Activated B cell treated with CpG ODN at 0.5 μM for 24 hours (primary cell): ENCODE data around the gene DOCK1. TPM values are rescaled to one million over a fixed set of nuclear protein-coding genes. Genes with fewer than 3 reads are reported as not detected.

Source experiments
- ATAC-seq: fragments of 200-7000 bp; cut with Tn5 transposase; one replicate; pipeline ENCODE4 v1.10.0; 2021; ENCODE audit warnings: low read depth, mild to moderate bottlenecking, moderate library complexity
- CTCF ChIA-PET: fragments of 350-600 bp; sonication (Branson Sonifier 250); formaldehyde crosslinking; loops from one replicate; lab custom pipeline; 2021; ENCODE audit warnings: antibody characterized with exemption; lab: Charles Lee
- POLR2A ChIA-PET: fragments of 350-600 bp; sonication (Branson Sonifier 250); formaldehyde crosslinking; loops from one replicate; lab custom pipeline; 2021; ENCODE audit warnings: antibody characterized with exemption; lab: Charles Lee
- DNase-seq: peaks from one replicate; pipeline ENCODE4 v3.0.0; 2022
- H3K27ac Mint-ChIP-seq: one replicate; pipeline ENCODE4 v1.8.0; 2020; ENCODE audit warnings: mixed read lengths
- H3K27me3 Mint-ChIP-seq: one replicate; pipeline ENCODE4 v1.8.0; 2021; ENCODE audit warnings: mixed read lengths
- H3K36me3 Mint-ChIP-seq: one replicate; pipeline ENCODE4 v1.8.0; 2021; ENCODE audit warnings: low read depth, mixed read lengths
- H3K4me1 Mint-ChIP-seq: one replicate; pipeline ENCODE4 v1.8.0; 2021; ENCODE audit warnings: mixed read lengths
- H3K4me3 Mint-ChIP-seq: one replicate; pipeline ENCODE4 v1.8.0; 2020; ENCODE audit warnings: mild to moderate bottlenecking, mixed read lengths
- H3K9me3 Mint-ChIP-seq: one replicate; pipeline ENCODE4 v1.8.0; 2020; ENCODE audit warnings: mixed read lengths
- intact Hi-C: fragments of 100-400 bp; cut with micrococcal nuclease; formaldehyde crosslinking; loops from one replicate; pipeline ENCODE4 v1.15.1; 2024
- total RNA-seq: library from RNA; stranded (reverse); gene quantifications from 2 replicates; pipeline ENCODE4 v1.2.3, GENCODE V29; 2022
- TF ChIP-seq, protein P1 (sequence below): fragments of 200-600 bp; IDR thresholded peaks from one replicate; pipeline ENCODE4 v1.8.0; 2022; ENCODE audit warnings: antibody characterized with exemption, mild to moderate bottlenecking

DOCK1 gene
- total RNA-seq, 1 donor from 2014 or later: not detected

DNA sequence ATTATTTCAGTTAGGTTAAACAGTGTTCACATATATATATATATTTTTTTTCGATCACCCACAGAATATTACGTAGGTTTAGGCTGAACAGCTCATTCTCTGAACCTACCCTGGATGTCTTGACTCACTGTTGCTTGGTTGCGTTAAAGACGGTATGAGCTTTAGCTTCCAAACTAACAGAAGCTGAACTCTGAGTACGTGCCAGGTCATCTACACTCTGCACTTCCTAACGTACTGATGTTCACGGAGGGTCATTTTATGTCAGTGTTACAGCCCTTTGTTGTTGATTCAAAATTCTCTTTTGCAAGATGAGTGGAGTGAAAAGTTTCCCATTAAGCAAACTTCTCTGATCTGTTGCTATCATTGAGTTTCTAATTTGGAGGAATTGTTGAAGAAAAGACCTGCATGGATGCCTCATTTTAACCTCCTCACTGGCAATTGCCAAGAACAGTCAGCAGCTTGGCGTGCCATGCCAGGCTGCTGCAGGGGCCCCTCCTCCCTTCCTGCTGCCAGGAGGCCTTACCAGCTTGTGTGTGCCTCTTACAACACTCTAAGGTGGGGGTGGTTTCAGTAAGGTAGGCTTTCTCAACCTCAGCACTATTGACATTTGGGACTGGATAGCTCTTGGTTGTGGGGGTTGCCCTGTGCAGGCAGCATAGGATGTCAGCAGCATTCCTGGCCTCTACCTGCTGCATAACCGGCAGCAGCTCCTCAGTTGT is 246.9 kb downstream of the DOCK1 start:
- DNase-seq (no peak), ATAC-seq (no peak)
- TF ChIP-seq, protein P1, sequence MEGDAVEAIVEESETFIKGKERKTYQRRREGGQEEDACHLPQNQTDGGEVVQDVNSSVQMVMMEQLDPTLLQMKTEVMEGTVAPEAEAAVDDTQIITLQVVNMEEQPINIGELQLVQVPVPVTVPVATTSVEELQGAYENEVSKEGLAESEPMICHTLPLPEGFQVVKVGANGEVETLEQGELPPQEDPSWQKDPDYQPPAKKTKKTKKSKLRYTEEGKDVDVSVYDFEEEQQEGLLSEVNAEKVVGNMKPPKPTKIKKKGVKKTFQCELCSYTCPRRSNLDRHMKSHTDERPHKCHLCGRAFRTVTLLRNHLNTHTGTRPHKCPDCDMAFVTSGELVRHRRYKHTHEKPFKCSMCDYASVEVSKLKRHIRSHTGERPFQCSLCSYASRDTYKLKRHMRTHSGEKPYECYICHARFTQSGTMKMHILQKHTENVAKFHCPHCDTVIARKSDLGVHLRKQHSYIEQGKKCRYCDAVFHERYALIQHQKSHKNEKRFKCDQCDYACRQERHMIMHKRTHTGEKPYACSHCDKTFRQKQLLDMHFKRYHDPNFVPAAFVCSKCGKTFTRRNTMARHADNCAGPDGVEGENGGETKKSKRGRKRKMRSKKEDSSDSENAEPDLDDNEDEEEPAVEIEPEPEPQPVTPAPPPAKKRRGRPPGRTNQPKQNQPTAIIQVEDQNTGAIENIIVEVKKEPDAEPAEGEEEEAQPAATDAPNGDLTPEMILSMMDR: no peak
- Mint-ChIP-seq H3K9me3 (no peaks in the 10 kb centered on the region), H3K4me1 (no peaks in the 10 kb centered on the region), H3K4me3 (no peak overlapping the region), H3K27ac (no peak overlapping the region), H3K36me3 (no peaks in the 10 kb centered on the region), H3K27me3 (no peaks in the 10 kb centered on the region)
- intact Hi-C loops: no loop called here
- ChIA-PET POLR2A (no interaction called here), CTCF (no interaction called here)

DNA sequence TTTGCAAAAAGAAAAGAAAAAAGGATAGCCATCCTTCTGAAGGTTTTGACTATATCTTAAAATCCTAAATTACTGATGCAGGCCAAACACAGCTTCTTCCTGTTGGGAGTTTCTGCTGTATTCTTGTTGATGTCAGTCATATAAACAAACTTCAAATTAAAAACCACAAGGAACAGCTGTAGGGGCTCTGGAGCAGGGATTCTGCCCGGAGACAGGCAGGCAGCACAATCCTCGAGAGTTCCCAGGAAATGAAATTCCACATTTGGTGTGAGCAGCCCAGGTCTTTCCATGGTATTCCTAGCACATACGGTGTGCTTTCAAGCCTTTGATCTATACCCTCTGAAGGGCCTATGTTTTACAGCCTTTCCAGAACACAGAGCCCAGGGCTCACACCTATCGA is 248.0 kb downstream of the DOCK1 start:
- Mint-ChIP-seq H3K27ac (no peak overlapping the region), H3K4me1 (no peaks in the 10 kb centered on the region), H3K4me3 (no peak overlapping the region), H3K36me3 (no peaks in the 10 kb centered on the region), H3K9me3 (no peaks in the 10 kb centered on the region), H3K27me3 (no peaks in the 10 kb centered on the region)
- CTCF ChIA-PET: no interaction called here
- intact Hi-C loops: no loop called here
- ATAC-seq (no peak), DNase-seq (no peak)
- POLR2A ChIA-PET: no interaction called here
- TF ChIP-seq, protein P1: no peak

DNA sequence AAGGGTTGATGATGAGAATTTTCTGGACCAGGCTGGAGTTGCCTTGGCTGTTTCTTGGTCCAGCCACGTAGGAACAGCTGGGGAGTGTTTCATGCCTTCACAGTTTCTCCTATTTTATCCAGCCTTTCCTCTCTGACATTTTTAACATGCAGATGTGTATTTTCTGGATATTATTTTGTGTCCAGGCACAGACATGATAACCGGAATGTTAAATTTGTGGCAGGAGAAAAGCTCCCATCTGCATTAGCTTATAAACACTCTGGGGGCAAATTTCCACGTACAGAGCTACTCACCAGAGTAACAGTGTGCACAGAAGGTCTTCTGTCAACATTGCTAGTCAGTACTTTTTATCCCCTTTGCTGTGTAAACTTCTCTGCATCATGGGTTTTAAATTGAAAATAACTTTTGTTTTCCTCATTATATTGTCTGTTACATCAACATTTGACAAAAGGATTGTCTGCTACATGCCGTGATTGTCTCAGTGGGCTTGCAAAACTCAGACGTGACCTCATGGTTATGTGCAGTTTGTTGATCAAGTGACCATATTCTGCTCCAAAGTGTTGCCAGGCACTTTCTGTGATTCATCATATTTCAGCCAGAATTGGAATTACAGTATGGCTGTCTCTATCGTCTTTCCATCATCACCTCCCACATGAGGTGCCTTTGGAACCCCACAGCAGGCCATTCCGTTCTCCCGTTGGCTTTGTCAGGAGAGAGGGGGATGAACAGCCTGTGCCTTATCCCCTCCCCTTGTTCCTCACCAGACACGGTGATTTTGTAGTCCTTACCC is 249.8 kb downstream of the DOCK1 start:
- Mint-ChIP-seq H3K27ac (no peak overlapping the region), H3K36me3 (no peaks in the 10 kb centered on the region), H3K27me3 (no peaks in the 10 kb centered on the region), H3K4me3 (no peak overlapping the region), H3K4me1 (no peaks in the 10 kb centered on the region), H3K9me3 (no peaks in the 10 kb centered on the region)
- CTCF ChIA-PET: no interaction called here
- intact Hi-C loops: no loop called here
- ATAC-seq (no peak), DNase-seq (no peak)
- TF ChIP-seq, protein P1: no peak
- POLR2A ChIA-PET: no interaction called here

DNA sequence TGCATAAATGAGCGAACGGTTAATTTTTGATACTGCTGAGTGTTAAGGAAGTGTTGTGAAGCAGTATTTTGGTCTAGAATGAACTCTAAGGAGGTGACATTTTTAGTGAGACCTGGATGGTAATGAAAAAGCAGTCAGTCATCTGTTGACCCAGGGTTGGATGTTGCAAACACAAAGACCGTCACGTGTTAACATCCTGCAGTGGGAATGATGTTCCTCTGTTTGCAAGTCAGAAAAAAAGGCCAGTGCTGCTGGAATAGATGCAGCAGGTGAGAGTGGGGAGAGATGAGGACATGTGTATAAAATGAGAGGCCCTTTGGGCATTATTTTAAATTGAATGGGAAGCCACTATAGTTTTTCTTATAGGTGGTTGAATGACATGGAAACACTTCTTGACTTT is 251.9 kb downstream of the DOCK1 start:
- no peaks in the 10 kb centered on the region for H3K9me3 Mint-ChIP-seq
- POLR2A ChIA-PET: no interaction called here

More for the DNA sequence above, 251.9 kb downstream of the DOCK1 start:
- Mint-ChIP-seq H3K27ac (no peak overlapping the region), H3K4me1 (no peaks in the 10 kb centered on the region), H3K27me3 (no peaks in the 10 kb centered on the region), H3K4me3 (no peak overlapping the region), H3K36me3 (no peaks in the 10 kb centered on the region)
- TF ChIP-seq, protein P1: no peak
- CTCF ChIA-PET: no interaction called here
- DNase-seq (no peak), ATAC-seq (no peak)
- intact Hi-C loops: no loop called here
